ENCODE measurements around the gene THAP7. TPM values are rescaled to one million over a fixed set of nuclear protein-coding genes. Genes with fewer than 3 reads are reported as not detected.
"Not testable (repeated sequence)": the region's sequence is repeated elsewhere in the genome, so short reads cannot be mapped to it uniquely, and the experiment has no call there.

Gene THAP7
- total and polyA plus RNA-seq, 2 of the 4 experiments (the other 2 are of a cell fraction): 14.2 to 19.8 TPM

GRCh38 chr22:20972014-20972694, 29.8 kb downstream of the THAP7 start:
- H3K9ac ChIP-seq (ENCODE audit: low read depth, low read length); H2BK120ac ChIP-seq (ENCODE audit: low read depth, low read length); H3K9me3 ChIP-seq (ENCODE audit: control insufficient read depth, insufficient read depth, low read length); H3K18ac ChIP-seq (ENCODE audit: low read depth, low read length); H3K4ac ChIP-seq (ENCODE audit: low read depth, low read length); H3K36me3 ChIP-seq (ENCODE audit: control insufficient read depth, insufficient read depth, low read length); H3K14ac ChIP-seq (replicated peaks; ENCODE audit: low read depth, low read length); H3K79me1 ChIP-seq (ENCODE audit: low read depth in 1 of 2, low read length in 2 of 2); H4K91ac ChIP-seq (ENCODE audit: insufficient read depth, low read depth, low read length); H2BK15ac ChIP-seq (ENCODE audit: low read depth, low read length); H2AFZ ChIP-seq (replicated peaks; ENCODE audit: low read length, poor library complexity); H4K8ac ChIP-seq (ENCODE audit: low read depth in 2 of 2, low read length in 2 of 2); H3K23ac ChIP-seq (ENCODE audit: low read depth, low read length); H4K5ac ChIP-seq (ENCODE audit: low read depth, low read length); dilution Hi-C loops (cut with HindIII; ENCODE audit: low sequenced_read_pairs, unreplicated experiment); H2BK20ac ChIP-seq (ENCODE audit: low read depth, low read length); H2AK9ac ChIP-seq (replicated peaks; ENCODE audit: low read depth, low read length, poor library complexity); ATAC-seq (ENCODE audit: low read depth); H3K9me1 ChIP-seq (ENCODE audit: insufficient read depth, low read length); H3K4me1 ChIP-seq (ENCODE audit: control insufficient read depth, insufficient read depth, low read length); H3K27me3 ChIP-seq (ENCODE audit: control insufficient read depth, insufficient read depth, low read length); H3K4me2 ChIP-seq (ENCODE audit: low read depth, low read length); H4K20me1 ChIP-seq (ENCODE audit: insufficient read depth, low read length); intact Hi-C loops (cut with micrococcal nuclease); DNase-seq; H3K4me3 ChIP-seq (ENCODE audit: insufficient read depth, low read depth, low read length); H3K56ac ChIP-seq (ENCODE audit: extremely low read depth, insufficient read depth, low read length); BruUV-seq (replicated peaks); H3K27ac ChIP-seq (ENCODE audit: insufficient read depth, low read length); CTCF ChIA-PET; H2AK5ac ChIP-seq (ENCODE audit: low read depth, low read length); H2BK5ac ChIP-seq (ENCODE audit: low read depth, low read length, poor library complexity, severe bottlenecking); in situ Hi-C loops (cut with MboI; ENCODE audit: low sequenced_read_pairs): not testable (repeated sequence)
- POLR2A ChIA-PET (ENCODE audit: unreplicated experiment): interaction anchor here (1.0 kb wide), 1 partner anchor 10 kb away, joined by 6 read pairs; the partner anchor contains the start of gene LZTR1
- WGBS, 2 experiments (ENCODE audit: extremely low coverage in 2 of 2, insufficient read length in 1 of 2): no CpG with 5 or more reads among the region's 11 CpGs
